Ectodermal cell (in vitro differentiated cells): Measurements from ENCODE around the gene NOS2.
"Not testable (repeated sequence)": the region's sequence is repeated elsewhere in the genome, so short reads cannot be mapped to it uniquely, and the experiment has no call there.

Experiments
- H3K27ac ChIP-seq: 2 replicates; pipeline ENCODE4 v1.7.0; 2013; ENCODE audit warnings: mild to moderate bottlenecking, low read depth, low read length; ENCODE audit not compliant: insufficient read depth, poor library complexity, severe bottlenecking
- H3K27me3 ChIP-seq: 2 replicates; pipeline ENCODE4 v1.7.0; 2013; ENCODE audit warnings: mild to moderate bottlenecking, low read length; ENCODE audit not compliant: insufficient read depth, control insufficient read depth, poor library complexity, severe bottlenecking
- H3K36me3 ChIP-seq: one replicate; pipeline ENCODE4 v1.7.0; 2013; ENCODE audit warnings: low read length; ENCODE audit not compliant: control insufficient read depth, insufficient read depth
- H3K4me1 ChIP-seq: one replicate; pipeline ENCODE4 v1.7.0; 2013; ENCODE audit warnings: low read length; ENCODE audit not compliant: control insufficient read depth, insufficient read depth
- H3K4me3 ChIP-seq: 2 replicates; pipeline ENCODE4 v1.7.0; 2013; ENCODE audit warnings: low read depth, low read length, control low read depth; ENCODE audit not compliant: insufficient read depth
- H3K9me3 ChIP-seq: 2 replicates; pipeline ENCODE4 v1.7.0; 2013; ENCODE audit warnings: mild to moderate bottlenecking, low read length, moderate library complexity; ENCODE audit not compliant: control insufficient read depth
- WGBS, 2 experiments: methylation state at CpG; one replicate each; pipeline ENCODE4 v1.1.7; 2013; ENCODE audit warnings: missing lambda C conversion rate in 2 of 2; 5-methylcytosine and 5-hydroxymethylcytosine counted together

Gene NOS2

GRCh38 chr17:27756467-27757371, 43.6 kb downstream of the NOS2 start:
- H3K27me3 ChIP-seq: no peaks in the 10 kb centered on the region
- H3K36me3 ChIP-seq: no peaks in the 10 kb centered on the region
- H3K4me3 ChIP-seq: no peak overlapping the region
- H3K9me3 ChIP-seq: no peaks in the 10 kb centered on the region
- no peak overlapping the region for H3K27ac ChIP-seq
- H3K4me1 ChIP-seq: no peaks in the 10 kb centered on the region
- WGBS, 2 experiments: 76 to 77% methylated on average over 16 of the region's 17 CpGs

- 94% methylated on average over 28 of the region's 28 CpGs for WGBS, 2 experiments
- Histone ChIP-seq H3K4me3 (no peak overlapping the region), H3K9me3 (no peaks in the 10 kb centered on the region), H3K27me3 (no peaks in the 10 kb centered on the region), H3K4me1 (no peaks in the 10 kb centered on the region), H3K27ac (no peak overlapping the region), H3K36me3 (no peaks in the 10 kb centered on the region)
Measured at GRCh38 chr17:27755706-27756466, 44.4 kb downstream of the NOS2 start.

DNA sequence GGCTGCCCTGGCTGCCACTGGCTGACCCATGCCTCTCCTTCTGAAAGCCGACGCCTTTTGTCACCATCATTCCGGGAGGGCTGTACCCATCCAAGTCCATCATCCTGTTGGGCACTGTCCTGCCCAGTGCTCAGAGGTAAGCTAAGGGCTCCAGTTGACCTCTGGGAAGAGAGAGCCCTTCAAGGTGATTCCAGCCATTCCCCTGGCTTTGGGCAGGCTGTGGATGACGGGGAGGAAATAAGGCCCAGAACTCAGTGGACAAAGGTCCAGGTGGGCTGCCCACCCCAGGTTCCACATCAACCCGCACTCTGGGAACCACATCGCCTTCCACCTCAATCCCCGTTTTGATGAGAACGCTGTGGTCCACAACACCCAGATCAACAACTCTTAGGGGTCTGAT, 45.8 kb downstream of the NOS2 start:
- H3K4me3 ChIP-seq: no peak overlapping the region
- H3K36me3 ChIP-seq: no peaks in the 10 kb centered on the region
- 87 to 93% methylated on average over 8 of the region's 8 CpGs for WGBS, 2 experiments
- H3K4me1 ChIP-seq: no peaks in the 10 kb centered on the region
- H3K9me3 ChIP-seq: no peaks in the 10 kb centered on the region
- no peak overlapping the region for H3K27ac ChIP-seq
- no peaks in the 10 kb centered on the region for H3K27me3 ChIP-seq

GRCh38 chr17:27753726-27754125, 46.6 kb downstream of the NOS2 start:
- not testable (repeated sequence) for H3K27ac ChIP-seq, H3K9me3 ChIP-seq, H3K4me3 ChIP-seq, H3K27me3 ChIP-seq, H3K4me1 ChIP-seq, H3K36me3 ChIP-seq
- WGBS, 2 experiments: 91 to 93% methylated on average over 13 of the region's 13 CpGs

GRCh38 chr17:27752831-27753619, 47.3 kb downstream of the NOS2 start:
- WGBS, 2 experiments: 93 to 95% methylated on average over 5 to 6 of the region's 19 CpGs
- not testable (repeated sequence) for H3K4me3 ChIP-seq, H3K27ac ChIP-seq, H3K4me1 ChIP-seq, H3K36me3 ChIP-seq, H3K9me3 ChIP-seq, H3K27me3 ChIP-seq

DNA sequence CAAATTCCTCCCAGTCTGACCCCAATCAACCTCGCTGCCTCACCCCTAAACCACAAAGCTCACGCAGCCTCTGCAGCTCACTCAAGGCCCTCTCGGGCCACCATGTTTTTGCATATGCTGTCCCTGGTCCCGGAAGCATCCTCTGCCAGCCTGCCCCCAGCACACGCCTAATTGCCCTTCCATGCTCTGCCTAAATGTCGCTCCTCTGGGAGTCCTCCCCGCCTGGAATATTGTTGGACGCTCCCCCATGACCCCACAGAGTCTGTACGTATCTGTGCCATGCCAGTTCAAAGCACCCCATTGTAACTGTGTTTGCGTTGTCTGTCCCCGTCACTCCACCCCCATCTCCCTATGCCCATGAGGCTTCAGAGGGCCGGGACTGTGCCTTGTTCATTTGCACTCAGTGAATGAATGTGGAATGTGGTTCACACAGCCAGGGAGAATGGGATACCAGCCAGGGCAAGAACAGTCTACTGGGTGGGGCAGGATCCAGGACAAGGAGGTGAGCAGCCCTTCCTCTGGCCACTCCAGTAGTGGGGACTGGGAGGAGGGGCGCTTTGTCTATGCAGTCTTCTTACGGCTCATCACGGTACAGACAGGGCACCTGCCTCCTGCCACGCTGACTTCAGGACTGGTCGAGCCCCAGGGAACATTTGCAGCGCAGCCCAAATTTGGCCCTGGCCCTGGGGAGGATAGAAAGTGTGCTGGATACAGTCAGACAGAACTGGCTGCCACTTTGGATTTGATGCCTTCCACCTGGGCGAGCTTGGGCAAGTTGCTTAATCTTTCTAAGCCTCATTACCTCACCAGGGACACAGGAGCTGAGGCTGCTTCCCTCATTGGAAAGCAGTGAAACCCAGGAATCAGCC, 48.5 kb downstream of the NOS2 start:
- H3K27ac ChIP-seq: no peak overlapping the region
- H3K4me1 ChIP-seq: no peaks in the 10 kb centered on the region
- H3K4me3 ChIP-seq: no peak overlapping the region
- no peaks in the 10 kb centered on the region for H3K9me3 ChIP-seq
- 89 to 90% methylated on average over 19 of the region's 19 CpGs for WGBS, 2 experiments
- no peaks in the 10 kb centered on the region for H3K27me3 ChIP-seq
- H3K36me3 ChIP-seq: no peaks in the 10 kb centered on the region

DNA sequence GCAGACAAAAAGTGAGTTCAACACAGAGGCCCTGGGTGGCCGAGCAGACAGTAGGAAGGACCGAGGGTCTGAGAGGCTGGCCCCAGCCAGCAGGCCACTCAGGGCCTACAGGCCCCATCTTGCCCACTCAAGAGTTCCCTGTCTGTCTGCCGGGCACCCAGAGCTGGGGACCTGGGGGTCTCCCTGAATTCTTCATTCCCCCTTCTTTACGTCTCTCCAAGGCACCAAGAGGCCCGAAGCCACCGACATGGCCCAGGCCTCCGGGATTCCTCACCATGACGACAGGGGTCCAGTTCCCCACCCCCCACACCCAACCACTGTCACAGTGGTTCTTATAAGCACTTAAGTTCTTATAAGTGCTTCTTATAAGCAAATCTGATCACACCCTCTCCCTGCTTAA, 49.2 kb downstream of the NOS2 start:
- no peaks in the 10 kb centered on the region for H3K9me3 ChIP-seq
- no peaks in the 10 kb centered on the region for H3K36me3 ChIP-seq
- 92 to 95% methylated on average over 8 of the region's 8 CpGs for WGBS, 2 experiments
- H3K27ac ChIP-seq: no peak overlapping the region
- no peaks in the 10 kb centered on the region for H3K27me3 ChIP-seq
- H3K4me3 ChIP-seq: no peak overlapping the region
- no peaks in the 10 kb centered on the region for H3K4me1 ChIP-seq

DNA sequence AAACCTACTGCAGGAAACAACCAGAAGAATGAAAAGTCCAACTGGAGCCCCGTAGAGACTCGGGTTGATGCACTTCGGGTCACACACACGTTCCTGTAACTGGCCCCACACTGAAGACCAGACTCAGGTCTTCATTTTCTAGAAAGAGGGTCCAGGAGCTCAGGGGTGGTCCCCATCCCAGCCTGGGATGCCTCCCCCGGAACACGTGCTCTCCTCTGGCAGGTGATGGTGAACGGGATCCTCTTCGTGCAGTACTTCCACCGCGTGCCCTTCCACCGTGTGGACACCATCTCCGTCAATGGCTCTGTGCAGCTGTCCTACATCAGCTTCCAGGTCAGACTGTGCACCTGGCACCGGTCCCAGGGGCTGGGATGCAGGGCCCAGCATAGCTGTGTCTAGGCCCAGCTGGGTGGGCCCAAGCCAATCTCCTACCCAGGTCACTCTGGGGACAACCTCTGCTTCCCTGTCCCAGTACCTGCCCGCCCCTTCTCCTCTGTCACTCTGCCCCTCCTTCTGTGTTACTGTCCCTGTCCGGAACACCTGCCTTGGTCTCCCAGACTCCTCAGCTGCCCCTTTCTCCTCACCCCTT, 50.7 kb downstream of the NOS2 start:
- H3K4me3 ChIP-seq, H3K4me1 ChIP-seq, H3K36me3 ChIP-seq, H3K27ac ChIP-seq, H3K27me3 ChIP-seq, H3K9me3 ChIP-seq: not testable (repeated sequence)
- WGBS, 2 experiments: 91 to 93% methylated on average over 15 of the region's 15 CpGs

DNA sequence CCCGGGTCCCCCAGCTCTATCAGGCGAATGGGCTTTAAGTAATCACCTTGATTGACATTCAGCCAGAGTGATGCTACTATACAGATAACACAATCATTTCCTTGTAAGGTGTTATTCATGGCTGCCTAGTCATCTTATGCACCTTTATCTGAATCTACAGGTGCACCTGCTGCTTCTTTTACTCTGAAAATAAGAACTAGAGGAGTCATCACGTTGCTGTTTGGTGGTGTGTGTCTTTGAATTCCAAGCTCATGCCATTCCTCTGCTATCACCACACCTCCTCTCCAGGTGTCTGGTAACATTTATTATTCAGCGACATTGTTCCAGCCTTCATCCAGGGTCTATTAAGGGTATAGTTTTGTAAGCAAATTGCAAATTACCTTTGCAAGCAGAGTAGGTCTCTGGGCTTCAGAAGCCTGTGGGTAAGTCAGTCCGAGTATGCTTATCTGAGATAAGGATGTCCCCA, 51.9 kb downstream of the NOS2 start:
- H3K4me1 ChIP-seq: no peaks in the 10 kb centered on the region
- H3K36me3 ChIP-seq: no peaks in the 10 kb centered on the region
- no peaks in the 10 kb centered on the region for H3K27me3 ChIP-seq
- no peak overlapping the region for H3K27ac ChIP-seq
- no peaks in the 10 kb centered on the region for H3K9me3 ChIP-seq
- 78 to 85% methylated on average over 5 of the region's 5 CpGs for WGBS, 2 experiments
- no peak overlapping the region for H3K4me3 ChIP-seq
